SK-N-SH (cell line): ENCODE results near the gene DOCK3. TPM values are rescaled to one million over a fixed set of nuclear protein-coding genes. Genes with fewer than 3 reads are reported as not detected.

Experiments used
- CTCF ChIA-PET: fragments of 300-600, 350-600 bp; formaldehyde crosslinking; extraction: SDS; loops from one replicate; lab custom pipeline; 2021; lab: Yijun Ruan, JAX
- POLR2A ChIA-PET: fragments of 350-600 bp; sonication (Branson Sonifier 250); formaldehyde crosslinking; extraction: SDS; loops from one replicate; lab custom pipeline; 2020; ENCODE audit warnings: antibody characterized with exemption, inconsistent platforms; lab: Yijun Ruan, JAX
- DNase-seq: peaks from one replicate; pipeline ENCODE4 v3.0.0; 2012
- H2AFZ ChIP-seq: fragments of 200-600 bp; sonication (generic); 2 replicates; pipeline ENCODE4 v1.8.1; 2016; ENCODE audit warnings: antibody characterized with exemption, mild to moderate bottlenecking, low read depth
- H3F3A ChIP-seq: fragments of 200-600 bp; sonication (generic); replicated peaks from 2 replicates; pipeline ENCODE3; 2016; ENCODE audit warnings: antibody characterized with exemption, mild to moderate bottlenecking; ENCODE audit not compliant: insufficient read depth
- H3K27ac ChIP-seq, 2 experiments: fragments of 200-500 bp in 1 of 2; fragments of 200-600 bp in 1 of 2; sonication (Bioruptor generic) in 1 of 2; sonication (generic), shearing (Covaris generic) in 1 of 2; 2 replicates each; pipeline versions ENCODE4 v1.5.1 to v1.6.1; 2014 to 2016; ENCODE audit warnings: low read depth in 2 of 2, inconsistent platforms in 1 of 2, low read length in 1 of 2, mild to moderate bottlenecking in 1 of 2, mixed read lengths in 1 of 2
- H3K27me3 ChIP-seq: fragments of 200-600 bp; sonication (generic), shearing (Covaris generic); 2 replicates; pipeline ENCODE4 v1.6.1; 2016; ENCODE audit warnings: mixed run types; ENCODE audit not compliant: insufficient read depth
- H3K36me3 ChIP-seq, 2 experiments: fragments of 200-500 bp in 1 of 2; fragments of 200-600 bp in 1 of 2; sonication (Bioruptor generic) in 1 of 2; sonication (generic) in 1 of 2; replicated peaks in 1 of 2; 2 replicates each; pipeline versions ENCODE3 to v1.5.1; 2014 to 2016; ENCODE audit warnings: low read length in 1 of 2, mild to moderate bottlenecking in 1 of 2; ENCODE audit not compliant: insufficient read depth in 2 of 2, control insufficient read depth in 1 of 2
- H3K4me1 ChIP-seq, 2 experiments: fragments of 200-500 bp in 1 of 2; fragments of 200-600 bp in 1 of 2; sonication (Bioruptor generic) in 1 of 2; sonication (generic), shearing (Covaris generic) in 1 of 2; 2 replicates each; pipeline versions ENCODE4 v1.5.1 to v1.6.1; 2014 to 2016; ENCODE audit warnings: low read depth in 1 of 2, low read length in 1 of 2, mixed run types in 1 of 2; ENCODE audit not compliant: insufficient read depth in 2 of 2, control insufficient read depth in 1 of 2
- H3K4me2 ChIP-seq: fragments of 200-600 bp; sonication (generic), shearing (Covaris generic); 2 replicates; pipeline ENCODE4 v1.6.1; 2017; ENCODE audit warnings: mixed run types
- H3K4me3 ChIP-seq, 2 experiments: fragments of 200-500 bp in 1 of 2; fragments of 200-600 bp in 1 of 2; sonication (Bioruptor generic) in 1 of 2; sonication (generic), shearing (Covaris generic) in 1 of 2; 2 replicates each; pipeline versions ENCODE4 v1.5.1 to v1.8.1; 2014 to 2016; ENCODE audit warnings: low read depth in 2 of 2, inconsistent platforms in 1 of 2, low read length in 1 of 2, mild to moderate bottlenecking in 1 of 2, mixed read lengths in 1 of 2, moderate library complexity in 1 of 2
- H3K79me2 ChIP-seq: fragments of 200-600 bp; sonication (generic); 2 replicates; pipeline ENCODE4 v1.8.1; 2017; ENCODE audit warnings: mild to moderate bottlenecking; ENCODE audit not compliant: insufficient read depth
- H3K9ac ChIP-seq: fragments of 200-600 bp; sonication (generic); 2 replicates; pipeline ENCODE4 v1.6.1; 2017; ENCODE audit warnings: mixed run types
- H3K9me2 ChIP-seq: fragments of 200-600 bp; sonication (generic); 2 replicates; pipeline ENCODE4 v1.6.1; 2017; ENCODE audit warnings: mixed run types
- H3K9me3 ChIP-seq: fragments of 200-600 bp; sonication (generic); 2 replicates; pipeline ENCODE4 v1.6.1; 2017; ENCODE audit warnings: mixed run types, mild to moderate bottlenecking, moderate library complexity
- H4K20me1 ChIP-seq: fragments of 200-600 bp; sonication (generic); 2 replicates; pipeline ENCODE4 v1.6.1; 2017; ENCODE audit warnings: mild to moderate bottlenecking, mixed run types; ENCODE audit not compliant: insufficient read depth
- ELF1 ChIP-seq: IDR thresholded peaks from 2 replicates; pipeline ENCODE4 v1.4.0; 2012
- EP300 ChIP-seq, 2 experiments: IDR thresholded peaks; 2 replicates each; pipeline versions ENCODE4 v1.4.0 to v1.6.1; 2012; ENCODE audit warnings: borderline replicate concordance in 1 of 2, low read depth in 1 of 2, low read length in 1 of 2
- FOSL2 ChIP-seq: IDR thresholded peaks from 2 replicates; pipeline ENCODE4 v1.4.0; 2012; ENCODE audit warnings: low read depth, mild to moderate bottlenecking, moderate library complexity, borderline replicate concordance
- FOXJ3 ChIP-seq: sonication (generic); formaldehyde crosslinking; IDR thresholded peaks from 2 replicates; pipeline ENCODE4 v1.5.1; 2020; ENCODE audit warnings: mild to moderate bottlenecking, missing genetic modification reagents
- MXI1 ChIP-seq: IDR thresholded peaks from 2 replicates; pipeline ENCODE4 v1.6.1; 2012; ENCODE audit warnings: mild to moderate bottlenecking, low read depth, low read length, improper control_type of control experiment
- NFIC ChIP-seq: IDR thresholded peaks from 2 replicates; pipeline ENCODE4 v1.4.0; 2012; ENCODE audit warnings: borderline replicate concordance
- RAD21 ChIP-seq: IDR thresholded peaks from 2 replicates; pipeline ENCODE4 v1.6.1; 2012; ENCODE audit warnings: mild to moderate bottlenecking, low read length
- RXRA ChIP-seq: IDR thresholded peaks from 2 replicates; pipeline ENCODE4 v1.4.0; 2012; ENCODE audit warnings: low read depth, mild to moderate bottlenecking, borderline replicate concordance
- TAF1 ChIP-seq: IDR thresholded peaks from 2 replicates; pipeline ENCODE4 v1.6.1; 2012; ENCODE audit warnings: low read depth, mild to moderate bottlenecking, low read length, moderate library complexity, borderline replicate concordance
- USF2 ChIP-seq: fragments of 150-350 bp; IDR thresholded peaks from 2 replicates; pipeline ENCODE4 v1.6.1; 2017; ENCODE audit warnings: antibody characterized with exemption, low read length, low read depth, borderline replicate concordance
- WGBS: methylation state at CpG from one replicate; pipeline ENCODE4 v1.1.6; 2017; ENCODE audit warnings: low lambda C conversion rate; 5-methylcytosine and 5-hydroxymethylcytosine counted together
- polyA plus RNA-seq, 3 experiments: library from polyadenylated mRNA; depleted of rRNA; stranded (reverse); fragments of >200 nt; gene quantifications; 2 replicates each; pipeline ENCODE4 v1.2.3, GENCODE V29; 2012
- TF ChIP-seq, protein P1 (sequence below): IDR thresholded peaks from 2 replicates; pipeline ENCODE4 v1.6.1; 2012; ENCODE audit warnings: mild to moderate bottlenecking, low read depth, low read length, moderate library complexity
- TF ChIP-seq, protein P2 (sequence below): IDR thresholded peaks from 2 replicates; pipeline ENCODE4 v1.4.0; 2012; ENCODE audit warnings: low read depth, borderline replicate concordance

Gene DOCK3
- polyA plus RNA-seq, 1 of the 3 experiments (the other 2 are of a cell fraction) = 0.05 TPM

- Histone ChIP-seq H3K79me2 (no peaks in the 10 kb centered on the region), H3F3A (no peaks in the 10 kb centered on the region), H3K36me3 (no peaks in the 10 kb centered on the region), H3K27ac (no peak overlapping the region), H3K9me3 (no peaks in the 10 kb centered on the region), H3K4me2 (no peak overlapping the region), H3K9ac (no peak overlapping the region), H3K4me3 (no peak overlapping the region), H3K9me2 (no peaks in the 10 kb centered on the region), H2AFZ (no peak overlapping the region), H4K20me1 (no peaks in the 10 kb centered on the region), H3K4me1 (no peaks in the 10 kb centered on the region), H3K27me3 (no peaks in the 10 kb centered on the region; the same call in 1 of the 2 replicates)
- no peak for TF ChIP-seq FOSL2
- no peak for TF ChIP-seq NFIC
- TF ChIP-seq MXI1 = no peak
- TF ChIP-seq, protein P1, sequence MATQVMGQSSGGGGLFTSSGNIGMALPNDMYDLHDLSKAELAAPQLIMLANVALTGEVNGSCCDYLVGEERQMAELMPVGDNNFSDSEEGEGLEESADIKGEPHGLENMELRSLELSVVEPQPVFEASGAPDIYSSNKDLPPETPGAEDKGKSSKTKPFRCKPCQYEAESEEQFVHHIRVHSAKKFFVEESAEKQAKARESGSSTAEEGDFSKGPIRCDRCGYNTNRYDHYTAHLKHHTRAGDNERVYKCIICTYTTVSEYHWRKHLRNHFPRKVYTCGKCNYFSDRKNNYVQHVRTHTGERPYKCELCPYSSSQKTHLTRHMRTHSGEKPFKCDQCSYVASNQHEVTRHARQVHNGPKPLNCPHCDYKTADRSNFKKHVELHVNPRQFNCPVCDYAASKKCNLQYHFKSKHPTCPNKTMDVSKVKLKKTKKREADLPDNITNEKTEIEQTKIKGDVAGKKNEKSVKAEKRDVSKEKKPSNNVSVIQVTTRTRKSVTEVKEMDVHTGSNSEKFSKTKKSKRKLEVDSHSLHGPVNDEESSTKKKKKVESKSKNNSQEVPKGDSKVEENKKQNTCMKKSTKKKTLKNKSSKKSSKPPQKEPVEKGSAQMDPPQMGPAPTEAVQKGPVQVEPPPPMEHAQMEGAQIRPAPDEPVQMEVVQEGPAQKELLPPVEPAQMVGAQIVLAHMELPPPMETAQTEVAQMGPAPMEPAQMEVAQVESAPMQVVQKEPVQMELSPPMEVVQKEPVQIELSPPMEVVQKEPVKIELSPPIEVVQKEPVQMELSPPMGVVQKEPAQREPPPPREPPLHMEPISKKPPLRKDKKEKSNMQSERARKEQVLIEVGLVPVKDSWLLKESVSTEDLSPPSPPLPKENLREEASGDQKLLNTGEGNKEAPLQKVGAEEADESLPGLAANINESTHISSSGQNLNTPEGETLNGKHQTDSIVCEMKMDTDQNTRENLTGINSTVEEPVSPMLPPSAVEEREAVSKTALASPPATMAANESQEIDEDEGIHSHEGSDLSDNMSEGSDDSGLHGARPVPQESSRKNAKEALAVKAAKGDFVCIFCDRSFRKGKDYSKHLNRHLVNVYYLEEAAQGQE = no peak
- WGBS = 58% methylated on average over 7 of the region's 8 CpGs
- ChIA-PET CTCF (interaction anchor here (1.0 to 1.8 kb wide), 3 partner anchors 15 to 19 kb away, joined by 3 to 6 read pairs (median 3); no protein-coding TSS in a partner anchor), POLR2A (no interaction called here)
- no peak for DNase-seq
Observed at GRCh38 chr3:51355891-51356578, 681.3 kb downstream of the DOCK3 start.

- no peaks in the 10 kb centered on the region for H3K79me2 ChIP-seq
- no peak overlapping the region for H3K9ac ChIP-seq
- H3K4me3 ChIP-seq = no peak overlapping the region
- POLR2A ChIA-PET = no interaction called here
- no peak for DNase-seq
- H3K27ac ChIP-seq = no peak overlapping the region
- no peak overlapping the region for H2AFZ ChIP-seq
- H4K20me1 ChIP-seq = no peaks in the 10 kb centered on the region
- CTCF ChIA-PET = no interaction called here
- no peaks in the 10 kb centered on the region for H3K4me1 ChIP-seq
- H3K9me3 ChIP-seq = no peaks in the 10 kb centered on the region
- no peaks in the 10 kb centered on the region for H3K9me2 ChIP-seq
- no peaks in the 10 kb centered on the region for H3K36me3 ChIP-seq
- WGBS = 30% methylated on average over 2 of the region's 4 CpGs
- H3K27me3 ChIP-seq = no peaks in the 10 kb centered on the region; the same call in 1 of the 2 replicates
- H3K4me2 ChIP-seq = no peak overlapping the region
- no peak for TF ChIP-seq USF2
- TF ChIP-seq RXRA = no peak
- TF ChIP-seq RAD21 = no peak
- TF ChIP-seq ELF1 = no peak
- TF ChIP-seq TAF1 = no peak
- TF ChIP-seq FOXJ3 (CRISPR knock-in tag) = no peak
- no peak for TF ChIP-seq FOSL2
- no peak for TF ChIP-seq EP300 (IDR thresholded peaks at IDR 0.05; ENCODE audit: borderline replicate concordance in 1 of 2, low read depth in 1 of 2, low read length in 1 of 2)
- TF ChIP-seq, protein P2, sequence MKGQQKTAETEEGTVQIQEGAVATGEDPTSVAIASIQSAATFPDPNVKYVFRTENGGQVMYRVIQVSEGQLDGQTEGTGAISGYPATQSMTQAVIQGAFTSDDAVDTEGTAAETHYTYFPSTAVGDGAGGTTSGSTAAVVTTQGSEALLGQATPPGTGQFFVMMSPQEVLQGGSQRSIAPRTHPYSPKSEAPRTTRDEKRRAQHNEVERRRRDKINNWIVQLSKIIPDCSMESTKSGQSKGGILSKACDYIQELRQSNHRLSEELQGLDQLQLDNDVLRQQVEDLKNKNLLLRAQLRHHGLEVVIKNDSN = no peak
- no peaks in the 10 kb centered on the region for H3F3A ChIP-seq
Observed at GRCh38 chr3:51357856-51358255, 683.1 kb downstream of the DOCK3 start.
